Brain microvascular endothelial cell (primary cell): ENCODE results near the gene KYAT1.

Experiments
- DNase-seq: peaks from one replicate; pipeline ENCODE4 v3.0.0-alpha.2; 2020
- H3K27ac ChIP-seq: fragments of 250-450 bp; sonication (Bioruptor Pico); 2 replicates; pipeline ENCODE4 v1.5.1; 2020; ENCODE audit warnings: mild to moderate bottlenecking, moderate library complexity
- H3K27me3 ChIP-seq: fragments of 250-450 bp; sonication (Bioruptor Pico); replicated peaks from 2 replicates; pipeline ENCODE4 v1.5.1; 2020; ENCODE audit warnings: mild to moderate bottlenecking
- H3K36me3 ChIP-seq: fragments of 250-450 bp; sonication (Bioruptor Pico); replicated peaks from 2 replicates; pipeline ENCODE4 v1.5.1; 2020; ENCODE audit warnings: mild to moderate bottlenecking
- H3K4me3 ChIP-seq: 2 replicates; pipeline ENCODE4 v1.5.1; 2011; ENCODE audit warnings: low read depth, mild to moderate bottlenecking, control low read depth, low read length, moderate library complexity
- in situ Hi-C: cut with HindIII; loops from 2 replicates; pipeline ENCODE4 v1.10.0; 2017; ENCODE audit warnings: low sequenced_read_pairs, low pct_ligation_motif_present
- TF ChIP-seq, protein P1 (sequence below): IDR thresholded peaks from 2 replicates; pipeline ENCODE4 v1.5.1; 2011; ENCODE audit warnings: low read depth, mild to moderate bottlenecking, moderate library complexity, low read length, control low read depth, inconsistent platforms; ENCODE audit errors: missing control alignments

KYAT1 gene

DNA sequence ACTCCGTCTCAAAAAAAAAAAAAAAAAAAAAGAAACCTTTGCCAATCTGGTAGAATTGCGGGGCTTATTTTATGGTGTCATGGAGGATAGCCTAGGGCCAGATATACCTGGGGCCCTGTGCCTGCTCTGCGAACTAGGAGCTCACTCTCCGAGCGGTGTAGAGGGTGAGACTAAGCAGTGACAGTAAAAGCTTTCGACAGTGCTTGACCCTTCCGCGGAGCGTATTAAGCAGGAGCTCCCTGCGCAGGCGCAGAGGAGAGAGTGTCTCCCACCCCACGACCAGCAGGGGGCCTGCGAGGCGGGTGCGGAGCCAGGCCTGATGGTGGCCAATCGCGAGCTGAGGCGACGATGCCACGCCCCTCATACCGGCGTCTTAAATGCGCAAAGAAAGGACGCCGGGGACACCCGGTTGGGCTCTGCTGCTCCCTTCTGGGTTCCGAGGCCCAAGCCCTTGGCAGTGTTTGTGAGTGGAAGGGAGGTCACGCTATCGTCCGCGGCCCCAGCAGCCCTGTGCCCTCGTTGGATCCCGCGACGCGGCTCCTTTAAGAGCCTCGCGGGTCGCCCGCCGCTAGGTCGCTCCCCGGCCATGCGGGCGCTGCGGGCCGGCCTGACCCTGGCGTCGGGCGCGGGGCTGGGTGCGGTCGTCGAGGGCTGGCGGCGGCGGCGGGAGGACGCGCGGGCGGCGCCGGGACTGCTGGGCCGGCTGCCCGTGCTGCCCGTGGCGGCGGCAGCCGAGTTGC is 63.5 kb downstream of the KYAT1 start, which contains the start of gene ENDOG:
Gene ENDOG, plus strand, starts transcription at position 402 of the 740 bp plus-strand sequence. Its CDS starts 185 bp downstream, at position 587.
- TF ChIP-seq, protein P1, sequence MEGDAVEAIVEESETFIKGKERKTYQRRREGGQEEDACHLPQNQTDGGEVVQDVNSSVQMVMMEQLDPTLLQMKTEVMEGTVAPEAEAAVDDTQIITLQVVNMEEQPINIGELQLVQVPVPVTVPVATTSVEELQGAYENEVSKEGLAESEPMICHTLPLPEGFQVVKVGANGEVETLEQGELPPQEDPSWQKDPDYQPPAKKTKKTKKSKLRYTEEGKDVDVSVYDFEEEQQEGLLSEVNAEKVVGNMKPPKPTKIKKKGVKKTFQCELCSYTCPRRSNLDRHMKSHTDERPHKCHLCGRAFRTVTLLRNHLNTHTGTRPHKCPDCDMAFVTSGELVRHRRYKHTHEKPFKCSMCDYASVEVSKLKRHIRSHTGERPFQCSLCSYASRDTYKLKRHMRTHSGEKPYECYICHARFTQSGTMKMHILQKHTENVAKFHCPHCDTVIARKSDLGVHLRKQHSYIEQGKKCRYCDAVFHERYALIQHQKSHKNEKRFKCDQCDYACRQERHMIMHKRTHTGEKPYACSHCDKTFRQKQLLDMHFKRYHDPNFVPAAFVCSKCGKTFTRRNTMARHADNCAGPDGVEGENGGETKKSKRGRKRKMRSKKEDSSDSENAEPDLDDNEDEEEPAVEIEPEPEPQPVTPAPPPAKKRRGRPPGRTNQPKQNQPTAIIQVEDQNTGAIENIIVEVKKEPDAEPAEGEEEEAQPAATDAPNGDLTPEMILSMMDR = peak; percentile 98
- Histone ChIP-seq H3K27me3 (no peaks in the 10 kb centered on the region), H3K36me3 (peaks cover 22% of the 10 kb centered on the region), H3K27ac (peak within 1 kb of the TSS; percentile 37), H3K4me3 (peak within 1 kb of the TSS; percentile 74)
- DNase-seq = peak; percentile 94
- in situ Hi-C loops = no loop called here

DNA sequence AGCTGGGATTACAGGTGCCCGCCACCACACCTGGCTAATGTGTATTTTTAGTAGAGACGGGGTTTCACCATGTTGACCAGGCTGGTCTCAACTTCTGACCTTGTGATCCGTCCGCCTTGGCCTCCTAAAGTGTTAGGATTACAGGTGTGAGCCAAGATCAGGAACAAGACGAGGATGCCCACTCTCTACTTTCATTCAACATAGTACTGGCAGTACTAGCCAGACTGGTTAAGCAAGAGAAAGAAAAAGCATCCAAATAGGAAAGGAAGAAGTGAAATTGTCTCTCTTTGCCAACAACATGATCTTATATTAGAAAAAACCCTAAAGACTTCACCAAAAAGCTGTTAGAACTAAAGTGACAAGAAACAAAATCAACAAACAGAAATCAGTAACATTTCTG is 70.9 kb downstream of the KYAT1 start:
- no peak for DNase-seq
- H3K4me3 ChIP-seq = no peak overlapping the region
- no peak overlapping the region for H3K27ac ChIP-seq
- H3K27me3 ChIP-seq = no peaks in the 10 kb centered on the region
- peaks cover 28% of the 10 kb centered on the region for H3K36me3 ChIP-seq
- in situ Hi-C loops = no loop called here
- TF ChIP-seq, protein P1 = no peak

DNA sequence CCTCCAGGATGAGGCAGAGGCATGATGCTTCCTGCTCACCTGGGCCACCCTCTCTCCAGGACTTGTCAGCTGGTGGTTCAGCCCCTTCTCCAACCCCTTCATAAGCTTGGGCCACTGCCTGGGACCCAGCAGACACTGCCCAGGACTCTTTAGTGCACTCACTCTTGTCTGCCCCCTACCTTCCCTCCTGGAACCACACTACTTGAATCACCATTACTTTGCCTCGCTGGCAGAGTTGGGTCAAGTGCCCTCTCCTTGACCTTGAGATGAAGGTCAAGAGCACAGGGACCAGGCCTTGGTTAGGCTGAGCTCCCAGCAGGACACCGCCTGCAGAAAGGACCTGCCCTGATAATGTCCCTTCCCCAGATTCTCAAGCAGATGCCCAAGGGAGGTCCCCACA is 71.9 kb downstream of the KYAT1 start:
- no peaks in the 10 kb centered on the region for H3K27me3 ChIP-seq
- H3K4me3 ChIP-seq = no peak overlapping the region
- TF ChIP-seq, protein P1 = peak; percentile 27
- H3K27ac ChIP-seq = no peak overlapping the region
- DNase-seq = no peak
- peaks cover 35% of the 10 kb centered on the region for H3K36me3 ChIP-seq
- in situ Hi-C loops = no loop called here

DNA sequence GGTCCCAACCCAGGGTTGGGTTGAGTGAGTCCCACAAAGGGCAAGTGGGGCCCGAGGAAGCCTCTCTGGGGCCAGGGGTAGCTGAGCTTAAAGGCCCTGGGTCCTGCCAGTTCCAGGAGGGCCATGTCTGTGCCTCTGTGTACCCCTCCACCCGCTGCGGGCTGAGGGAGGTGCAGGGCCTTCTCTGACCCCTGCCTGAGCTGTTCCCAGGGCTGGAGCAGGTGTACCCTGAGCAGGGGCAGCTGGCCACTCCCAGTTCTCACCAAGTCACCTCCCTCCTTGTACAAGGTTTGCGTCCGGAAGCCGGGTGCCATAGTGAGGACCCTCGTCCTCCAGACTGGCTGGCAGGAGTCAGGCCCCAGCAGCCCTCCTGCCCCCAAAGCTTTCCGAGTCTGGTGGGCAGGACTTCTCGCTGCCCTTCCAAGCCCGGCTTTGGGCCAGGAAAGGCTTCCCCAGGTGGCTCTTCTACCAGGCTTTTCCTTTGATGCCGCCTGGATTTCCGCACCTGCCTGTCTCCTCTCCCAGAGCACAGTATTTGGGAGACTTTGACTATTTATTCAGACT is 72.6 kb downstream of the KYAT1 start:
- TF ChIP-seq, protein P1 = no peak
- in situ Hi-C loops = no loop called here
- DNase-seq = no peak
- Histone ChIP-seq H3K4me3 (no peak overlapping the region), H3K27ac (no peak overlapping the region), H3K27me3 (no peaks in the 10 kb centered on the region), H3K36me3 (peaks cover 36% of the 10 kb centered on the region)

DNA sequence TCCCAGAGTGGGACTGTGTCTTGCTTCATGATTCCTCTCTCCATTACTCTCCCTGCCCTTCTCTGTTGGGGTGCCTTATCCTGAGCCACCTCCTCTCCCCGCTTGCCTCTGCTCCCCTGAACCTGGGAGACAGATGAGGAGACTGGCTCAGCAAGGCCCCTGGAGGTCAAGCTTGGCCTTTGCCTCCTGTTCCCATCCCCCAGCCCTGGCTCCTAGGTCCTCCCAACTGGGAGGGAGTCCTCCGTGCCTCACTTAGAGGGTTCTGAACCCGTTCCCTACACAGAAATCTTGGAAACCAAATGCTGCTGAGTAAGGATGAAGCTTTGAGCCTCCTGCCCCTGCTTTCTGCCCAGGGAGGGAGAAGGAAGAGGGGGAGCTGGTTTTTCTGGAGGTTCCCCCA is 73.2 kb downstream of the KYAT1 start:
- in situ Hi-C loops = no loop called here
- H3K27ac ChIP-seq = no peak overlapping the region
- H3K36me3 ChIP-seq = peaks cover 41% of the 10 kb centered on the region
- TF ChIP-seq, protein P1 = no peak
- no peak overlapping the region for H3K4me3 ChIP-seq
- no peak for DNase-seq
- H3K27me3 ChIP-seq = no peaks in the 10 kb centered on the region

DNA sequence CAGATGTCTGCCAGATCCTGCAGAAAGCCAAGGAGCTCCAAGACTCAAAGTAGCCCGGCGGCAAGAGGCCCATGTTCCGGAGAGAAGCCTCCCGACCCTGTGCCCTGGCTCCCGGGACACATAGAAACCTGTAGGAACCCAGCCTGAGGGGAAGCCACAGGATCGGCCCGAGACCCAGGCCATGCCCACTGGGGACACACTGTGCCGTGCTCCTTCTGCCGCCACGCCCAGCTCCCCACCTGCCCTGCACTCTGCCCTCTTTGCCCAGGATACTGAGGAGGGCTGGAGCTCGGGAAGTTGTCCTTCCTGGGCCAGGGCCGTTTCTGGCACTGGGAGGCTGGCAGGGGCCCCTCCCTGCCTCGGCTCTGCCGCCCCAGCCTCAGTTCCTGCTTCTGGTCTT is 73.9 kb downstream of the KYAT1 start:
- DNase-seq = no peak
- no peak overlapping the region for H3K4me3 ChIP-seq
- H3K27ac ChIP-seq = no peak overlapping the region
- in situ Hi-C loops = no loop called here
- no peaks in the 10 kb centered on the region for H3K27me3 ChIP-seq
- peaks cover 47% of the 10 kb centered on the region for H3K36me3 ChIP-seq
- TF ChIP-seq, protein P1 = no peak
